Measurements from ENCODE around the gene CSPG4.

Gene CSPG4

DNA sequence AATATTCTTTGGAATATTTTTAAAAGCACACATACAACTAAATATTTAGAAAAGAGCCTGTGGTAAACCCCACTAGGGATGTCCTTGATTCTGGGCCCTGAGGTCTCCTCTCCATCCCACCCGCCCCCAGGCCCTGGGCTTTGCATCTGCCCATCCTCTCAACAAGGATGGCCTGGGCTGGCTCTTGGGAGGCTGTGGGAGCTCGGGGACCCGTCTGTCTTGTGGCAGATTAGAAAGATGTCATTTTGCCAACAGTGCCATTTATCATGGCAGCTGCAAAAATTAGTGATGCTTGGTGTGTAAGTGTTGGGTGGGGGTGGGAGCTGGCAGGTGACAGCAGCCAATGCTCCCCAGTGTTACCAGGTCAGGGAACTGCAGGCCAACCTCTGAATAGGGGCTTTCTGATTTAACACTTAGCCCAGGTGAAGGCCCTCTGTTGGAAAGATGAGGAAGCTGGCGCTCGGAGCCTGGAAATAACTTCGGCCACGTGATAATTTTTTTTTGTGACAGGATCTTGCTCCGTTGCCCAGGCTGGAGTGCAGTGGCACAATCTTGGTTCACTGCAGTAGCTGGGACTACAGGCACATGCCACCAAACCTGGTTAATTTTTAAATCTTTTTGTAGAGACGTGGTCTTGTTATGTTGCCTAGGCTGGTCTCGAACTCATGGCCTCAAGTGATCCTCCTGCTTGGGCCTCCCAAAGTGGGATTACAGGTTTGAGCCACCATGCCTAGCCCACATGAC, 16.9 kb upstream of the CSPG4 start:
- no peaks in the 10 kb centered on the region for H3K9me3 ChIP-seq
- no peak overlapping the region for H3K27ac ChIP-seq
- TF ChIP-seq, protein P1, sequence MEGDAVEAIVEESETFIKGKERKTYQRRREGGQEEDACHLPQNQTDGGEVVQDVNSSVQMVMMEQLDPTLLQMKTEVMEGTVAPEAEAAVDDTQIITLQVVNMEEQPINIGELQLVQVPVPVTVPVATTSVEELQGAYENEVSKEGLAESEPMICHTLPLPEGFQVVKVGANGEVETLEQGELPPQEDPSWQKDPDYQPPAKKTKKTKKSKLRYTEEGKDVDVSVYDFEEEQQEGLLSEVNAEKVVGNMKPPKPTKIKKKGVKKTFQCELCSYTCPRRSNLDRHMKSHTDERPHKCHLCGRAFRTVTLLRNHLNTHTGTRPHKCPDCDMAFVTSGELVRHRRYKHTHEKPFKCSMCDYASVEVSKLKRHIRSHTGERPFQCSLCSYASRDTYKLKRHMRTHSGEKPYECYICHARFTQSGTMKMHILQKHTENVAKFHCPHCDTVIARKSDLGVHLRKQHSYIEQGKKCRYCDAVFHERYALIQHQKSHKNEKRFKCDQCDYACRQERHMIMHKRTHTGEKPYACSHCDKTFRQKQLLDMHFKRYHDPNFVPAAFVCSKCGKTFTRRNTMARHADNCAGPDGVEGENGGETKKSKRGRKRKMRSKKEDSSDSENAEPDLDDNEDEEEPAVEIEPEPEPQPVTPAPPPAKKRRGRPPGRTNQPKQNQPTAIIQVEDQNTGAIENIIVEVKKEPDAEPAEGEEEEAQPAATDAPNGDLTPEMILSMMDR (IDR thresholded peaks at IDR 0.05): no peak
- H3K4me3 ChIP-seq (ENCODE audit: low read depth in 1 of 2, low read length in 1 of 2): no peak overlapping the region
- peaks cover 9 to 13% of the 10 kb centered on the region in 2 experiments for H3K4me1 ChIP-seq (ENCODE audit: control insufficient read depth in 1 of 2, insufficient read depth in 1 of 2, low read depth in 1 of 2, low read length in 1 of 2)
- peaks cover 39% of the 10 kb centered on the region for H3K27me3 ChIP-seq
- no peaks in the 10 kb centered on the region for H3K36me3 ChIP-seq

DNA sequence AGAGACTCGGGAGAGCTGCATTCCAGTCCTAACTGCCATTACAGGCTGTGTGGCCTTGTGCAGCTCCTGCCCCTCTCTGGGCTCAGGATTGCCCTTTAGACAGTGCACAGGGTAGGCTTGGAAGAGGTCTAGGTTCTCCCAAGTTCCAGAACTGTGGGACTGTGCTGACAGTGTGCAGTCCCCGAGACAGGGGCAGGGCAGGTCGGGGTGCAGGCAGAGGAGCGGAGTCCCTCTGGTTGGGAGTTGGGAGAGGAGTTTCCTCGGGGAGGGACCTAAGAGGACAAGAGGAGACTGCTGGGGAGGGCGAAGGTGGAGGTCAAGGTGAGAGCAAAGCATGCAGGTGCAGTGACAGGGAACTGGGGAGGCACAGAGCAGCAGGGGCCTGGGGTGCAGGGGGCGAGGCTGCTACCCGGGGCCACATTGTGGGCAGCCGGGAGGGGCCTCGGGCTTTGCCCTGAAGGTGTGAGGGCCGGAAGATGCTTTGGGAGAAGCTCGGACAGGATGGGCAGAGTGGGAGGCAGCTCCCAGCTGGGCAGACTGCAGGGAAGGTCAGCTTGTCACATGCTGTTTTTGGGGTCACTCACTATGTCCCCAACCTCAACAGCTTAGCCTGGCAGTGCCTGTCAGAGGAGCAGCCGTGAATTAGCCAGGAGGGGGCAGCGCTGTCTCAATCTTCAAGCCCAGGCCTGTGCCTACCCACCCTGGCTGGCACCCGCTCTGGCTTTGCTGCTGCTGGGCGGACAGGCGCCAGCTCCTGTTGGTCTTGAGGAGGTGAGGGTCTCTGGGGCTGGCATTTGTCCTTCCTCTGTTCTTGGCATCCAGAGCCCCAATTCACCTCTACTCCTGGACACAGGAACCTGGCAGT, 15.4 kb upstream of the CSPG4 start:
- H3K27me3 ChIP-seq: peaks cover 39% of the 10 kb centered on the region
- H3K4me1 ChIP-seq (ENCODE audit: control insufficient read depth in 1 of 2, insufficient read depth in 1 of 2, low read depth in 1 of 2, low read length in 1 of 2): peaks cover 9 to 13% of the 10 kb centered on the region in 2 experiments
- H3K9me3 ChIP-seq: no peaks in the 10 kb centered on the region
- TF ChIP-seq, protein P1 (IDR thresholded peaks at IDR 0.05): no peak
- H3K4me3 ChIP-seq (ENCODE audit: low read depth in 1 of 2, low read length in 1 of 2): no peak overlapping the region
- no peak overlapping the region for H3K27ac ChIP-seq
- H3K36me3 ChIP-seq: no peaks in the 10 kb centered on the region

DNA sequence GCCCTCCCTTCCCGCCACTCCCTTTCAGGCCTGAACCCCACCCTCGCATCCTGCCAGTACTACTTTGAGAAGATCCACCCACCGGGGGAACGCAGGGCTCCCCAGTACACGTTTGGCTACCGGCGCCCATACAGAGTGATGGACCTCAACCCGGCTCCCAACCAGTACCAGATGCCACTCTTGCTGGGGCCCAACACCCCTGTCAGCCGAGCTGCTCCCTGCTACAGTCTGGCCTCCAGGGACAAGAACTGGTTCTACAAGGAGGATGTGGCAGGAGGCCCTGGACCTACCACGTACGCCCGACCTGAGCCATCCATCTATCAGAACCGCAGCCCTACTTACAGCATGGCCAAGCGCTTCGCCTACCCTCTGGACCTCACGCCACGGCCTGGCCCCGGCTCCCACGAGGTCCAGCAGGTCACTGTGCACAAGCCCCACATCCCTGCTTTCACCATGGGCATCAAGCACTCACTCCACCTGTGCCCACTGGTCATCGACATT, 14.4 kb upstream of the CSPG4 start:
- Histone ChIP-seq H3K27me3 (peaks cover 32% of the 10 kb centered on the region), H3K4me3 (ENCODE audit: low read depth in 1 of 2, low read length in 1 of 2) (no peak overlapping the region), H3K27ac (no peak overlapping the region), H3K9me3 (no peaks in the 10 kb centered on the region), H3K36me3 (no peaks in the 10 kb centered on the region), H3K4me1 (ENCODE audit: control insufficient read depth in 1 of 2, insufficient read depth in 1 of 2, low read depth in 1 of 2, low read length in 1 of 2) (peaks cover 4 to 5% of the 10 kb centered on the region in 2 experiments)
- TF ChIP-seq, protein P1 (IDR thresholded peaks at IDR 0.05): no peak

DNA sequence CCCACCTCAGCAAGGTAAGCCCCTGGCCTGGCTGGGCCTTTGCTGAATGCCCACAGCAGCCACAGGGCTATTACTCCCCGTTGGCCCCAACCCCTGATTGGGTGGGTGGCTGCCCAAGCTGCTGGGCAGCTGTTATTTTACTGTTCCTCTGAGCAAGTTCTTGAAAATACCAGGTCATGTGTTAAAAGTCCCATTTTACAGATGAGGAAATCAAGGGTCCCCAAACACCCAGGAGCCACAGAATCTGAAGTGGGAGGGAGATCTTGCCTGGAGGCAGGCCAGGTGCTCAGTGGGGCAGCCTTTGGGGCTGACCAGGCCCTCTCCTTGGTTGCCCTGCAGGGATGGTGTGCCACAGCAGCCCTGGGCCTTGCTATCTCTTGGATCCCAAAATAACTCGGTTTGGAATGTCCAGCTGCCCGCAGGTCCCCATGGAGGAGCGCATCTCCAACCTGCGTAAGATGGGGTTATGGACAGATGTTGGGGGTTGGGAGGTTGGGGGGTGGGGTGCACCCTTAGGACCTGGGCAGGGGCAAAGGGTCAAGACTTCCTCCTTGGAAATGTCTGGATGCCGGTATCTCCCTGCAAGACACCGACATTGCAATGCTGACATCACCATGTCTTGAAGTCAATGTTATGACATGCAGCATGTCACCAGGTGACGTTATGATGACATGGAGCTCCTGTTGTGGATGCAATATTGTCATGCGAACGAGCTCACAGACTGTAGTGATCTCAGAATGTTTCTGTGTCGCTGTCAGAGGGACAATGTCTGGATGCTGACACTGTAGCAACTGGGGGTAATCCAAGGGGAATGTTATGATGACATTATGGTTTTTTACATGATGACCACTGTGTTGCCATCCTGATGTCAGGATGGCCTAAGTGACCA, 13.3 kb upstream of the CSPG4 start:
- TF ChIP-seq, protein P1 (IDR thresholded peaks at IDR 0.05): no peak
- no peaks in the 10 kb centered on the region for H3K4me1 ChIP-seq (ENCODE audit: control insufficient read depth in 1 of 2, insufficient read depth in 1 of 2, low read depth in 1 of 2, low read length in 1 of 2)
- no peaks in the 10 kb centered on the region for H3K9me3 ChIP-seq
- no peak overlapping the region for H3K4me3 ChIP-seq (ENCODE audit: low read depth in 1 of 2, low read length in 1 of 2)
- H3K27me3 ChIP-seq: peaks cover 28% of the 10 kb centered on the region
- H3K27ac ChIP-seq: no peak overlapping the region
- no peaks in the 10 kb centered on the region for H3K36me3 ChIP-seq
